ENCODE data around the gene TXNDC16. TPM values are rescaled to one million over a fixed set of nuclear protein-coding genes. Genes with fewer than 3 reads are reported as not detected.
"Not testable (repeated sequence)": the region's sequence is repeated elsewhere in the genome, so short reads cannot be mapped to it uniquely, and the experiment has no call there.

The TXNDC16 gene, protein sequence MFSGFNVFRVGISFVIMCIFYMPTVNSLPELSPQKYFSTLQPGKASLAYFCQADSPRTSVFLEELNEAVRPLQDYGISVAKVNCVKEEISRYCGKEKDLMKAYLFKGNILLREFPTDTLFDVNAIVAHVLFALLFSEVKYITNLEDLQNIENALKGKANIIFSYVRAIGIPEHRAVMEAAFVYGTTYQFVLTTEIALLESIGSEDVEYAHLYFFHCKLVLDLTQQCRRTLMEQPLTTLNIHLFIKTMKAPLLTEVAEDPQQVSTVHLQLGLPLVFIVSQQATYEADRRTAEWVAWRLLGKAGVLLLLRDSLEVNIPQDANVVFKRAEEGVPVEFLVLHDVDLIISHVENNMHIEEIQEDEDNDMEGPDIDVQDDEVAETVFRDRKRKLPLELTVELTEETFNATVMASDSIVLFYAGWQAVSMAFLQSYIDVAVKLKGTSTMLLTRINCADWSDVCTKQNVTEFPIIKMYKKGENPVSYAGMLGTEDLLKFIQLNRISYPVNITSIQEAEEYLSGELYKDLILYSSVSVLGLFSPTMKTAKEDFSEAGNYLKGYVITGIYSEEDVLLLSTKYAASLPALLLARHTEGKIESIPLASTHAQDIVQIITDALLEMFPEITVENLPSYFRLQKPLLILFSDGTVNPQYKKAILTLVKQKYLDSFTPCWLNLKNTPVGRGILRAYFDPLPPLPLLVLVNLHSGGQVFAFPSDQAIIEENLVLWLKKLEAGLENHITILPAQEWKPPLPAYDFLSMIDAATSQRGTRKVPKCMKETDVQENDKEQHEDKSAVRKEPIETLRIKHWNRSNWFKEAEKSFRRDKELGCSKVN
- total RNA-seq: 6.7 and 7.6 TPM in 2 replicates
- polyA plus RNA-seq (2012): 3.7 TPM

DNA sequence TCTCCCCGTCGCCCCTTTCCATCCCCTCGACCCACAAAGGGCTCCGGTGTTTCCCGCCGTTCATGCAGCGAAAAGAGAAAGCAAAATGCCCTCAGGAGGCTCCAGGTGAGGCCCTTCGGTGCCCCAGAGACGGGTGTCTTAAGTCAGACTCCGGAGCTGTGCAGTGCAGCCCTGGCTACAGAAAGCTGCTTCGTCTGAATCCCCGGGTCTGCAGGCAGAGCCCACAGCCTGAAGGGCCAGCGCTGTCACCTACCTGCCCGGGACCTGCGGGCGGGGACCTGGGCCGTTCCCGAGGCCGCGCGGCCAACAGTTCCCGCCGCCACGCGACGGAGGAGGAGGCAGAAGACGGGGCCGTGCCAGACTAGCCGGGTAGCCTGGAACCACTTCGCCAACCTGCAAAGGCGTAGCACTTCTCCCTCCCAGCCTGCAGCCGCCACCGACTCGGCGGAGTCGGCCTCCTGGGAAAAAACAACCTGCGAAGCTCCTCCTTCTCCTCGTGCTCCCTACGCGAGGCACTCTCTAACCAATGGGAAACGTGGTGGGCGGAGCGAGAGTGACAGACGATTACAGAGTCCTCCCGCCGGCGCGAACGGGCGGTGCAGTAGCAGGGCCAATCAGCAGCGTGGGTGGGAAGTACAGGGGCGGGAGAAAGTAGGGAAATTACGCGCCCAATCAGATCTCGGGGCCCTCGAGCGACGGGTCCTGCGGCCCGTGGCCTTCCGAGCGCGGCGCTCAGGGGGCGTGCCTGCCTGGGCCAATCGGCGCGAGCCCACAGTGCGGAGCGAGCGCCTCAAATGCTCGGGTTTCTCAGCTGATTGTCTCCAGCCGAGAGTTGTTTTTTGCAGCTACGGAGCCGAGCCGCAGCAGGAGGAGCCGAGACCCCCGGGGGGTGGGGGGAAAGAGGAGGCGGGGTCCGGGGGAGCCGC lies at the start of gene TXNDC16, which contains the start of gene GPR137C:
TXNDC16 (minus strand) TSS at position 443 of the 926 bp plus-strand sequence. CDS start 8,948 bp downstream, outside the sequence.
GPR137C (plus strand) TSS at position 774 of the 926 bp plus-strand sequence. CDS start 312 bp downstream, outside the sequence.
- peak; percentile 100 for DNase-seq (ENCODE audit: low read depth)

DNA sequence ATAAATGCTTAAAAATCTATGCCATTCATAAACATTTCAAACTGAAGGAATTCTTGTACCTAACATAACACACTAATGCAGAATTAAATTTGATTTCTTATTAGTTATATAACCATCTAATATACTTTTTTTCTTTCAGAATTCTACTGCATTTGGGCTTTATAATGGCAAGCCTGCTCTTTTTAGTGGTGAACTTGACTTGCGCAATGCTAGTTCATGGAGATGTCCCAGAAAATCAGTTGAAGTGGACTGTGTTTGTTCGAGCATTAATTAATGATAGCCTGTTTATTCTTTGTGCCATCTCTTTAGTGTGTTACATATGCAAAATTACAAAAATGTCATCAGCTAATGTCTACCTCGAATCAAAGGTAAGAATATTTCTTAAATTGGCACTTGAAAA lies 47.7 kb upstream of the TXNDC16 start:
- no peak for DNase-seq (ENCODE audit: low read depth)

DNA sequence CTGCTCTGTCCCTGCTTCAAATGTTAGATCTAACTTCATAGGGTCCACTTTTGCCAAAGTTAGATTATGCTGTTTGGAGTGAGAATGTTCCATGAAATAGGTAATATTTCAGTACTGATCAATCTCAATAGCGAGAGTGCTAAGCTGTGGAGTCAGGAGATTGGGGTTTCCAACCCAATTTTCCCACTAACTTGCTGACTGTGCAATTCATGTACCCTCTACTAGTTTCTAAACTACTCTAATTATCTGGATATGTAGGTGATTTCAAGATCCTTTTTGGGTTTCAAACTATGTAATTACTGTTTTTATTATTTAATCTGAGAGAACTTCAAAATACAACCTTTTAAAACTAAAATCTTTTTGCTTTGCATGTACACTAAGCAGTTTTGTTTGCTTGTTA lies 46.3 kb upstream of the TXNDC16 start:
- DNase-seq (ENCODE audit: low read depth): no peak

DNA sequence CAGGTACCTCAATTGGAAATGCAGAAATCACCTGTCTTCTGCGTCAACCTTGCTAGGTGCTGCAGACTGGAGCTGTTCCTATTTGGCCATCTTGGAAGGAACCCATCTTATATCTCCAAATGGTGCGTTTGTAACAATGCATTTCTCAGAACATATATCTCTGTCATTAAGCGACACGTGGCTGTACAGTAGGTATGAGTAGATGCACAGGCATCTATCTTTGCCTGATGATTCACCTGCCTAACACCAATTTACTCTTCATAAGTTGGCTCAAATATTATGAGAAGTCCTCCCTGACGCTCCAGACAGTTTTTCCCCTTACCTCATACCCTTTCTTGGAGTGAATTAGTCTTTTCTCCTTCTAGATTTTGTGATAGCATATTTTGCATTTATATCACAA lies 44.6 kb upstream of the TXNDC16 start:
- no peak for DNase-seq (ENCODE audit: low read depth)

DNA sequence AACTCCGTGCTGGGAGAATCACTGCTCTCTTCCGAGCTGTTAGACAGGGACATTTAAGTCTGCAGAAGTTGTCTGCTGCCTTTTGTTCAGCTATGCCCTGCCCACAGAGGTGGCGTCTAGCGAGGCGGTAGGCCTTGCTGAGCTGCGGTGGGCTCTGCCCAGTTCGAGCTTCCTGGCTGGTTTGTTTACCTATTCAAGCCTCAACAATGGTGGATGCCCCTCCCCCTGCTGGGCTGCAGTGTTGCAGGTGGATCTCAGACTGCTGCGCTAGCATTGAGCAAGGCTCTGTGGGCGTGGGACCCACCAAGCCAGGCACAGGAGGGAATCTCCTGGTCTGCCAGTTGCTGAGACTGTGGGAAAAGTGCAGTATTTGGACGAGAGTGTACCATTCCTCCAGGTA lies 44.0 kb upstream of the TXNDC16 start:
- DNase-seq (ENCODE audit: low read depth): no peak

DNA sequence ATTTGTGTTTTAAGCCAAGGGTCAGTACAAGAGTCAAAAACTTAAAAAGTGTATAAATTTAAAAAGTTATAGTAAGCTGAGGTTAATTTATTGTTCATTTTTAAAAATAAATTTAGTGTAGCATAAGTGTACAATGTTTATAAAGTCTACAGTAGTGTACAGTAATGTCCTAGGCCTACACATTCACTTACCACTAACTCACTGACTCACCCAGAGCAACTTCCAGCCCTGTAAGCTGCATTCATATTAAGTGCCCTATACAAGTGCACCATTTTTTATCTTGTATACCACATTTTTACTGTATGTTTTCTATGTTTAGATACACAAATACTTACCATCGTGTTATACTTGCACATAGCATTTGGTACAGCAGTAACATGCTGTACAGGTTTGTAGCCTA lies 38.0 kb upstream of the TXNDC16 start:
- no peak for DNase-seq (ENCODE audit: low read depth)

DNA sequence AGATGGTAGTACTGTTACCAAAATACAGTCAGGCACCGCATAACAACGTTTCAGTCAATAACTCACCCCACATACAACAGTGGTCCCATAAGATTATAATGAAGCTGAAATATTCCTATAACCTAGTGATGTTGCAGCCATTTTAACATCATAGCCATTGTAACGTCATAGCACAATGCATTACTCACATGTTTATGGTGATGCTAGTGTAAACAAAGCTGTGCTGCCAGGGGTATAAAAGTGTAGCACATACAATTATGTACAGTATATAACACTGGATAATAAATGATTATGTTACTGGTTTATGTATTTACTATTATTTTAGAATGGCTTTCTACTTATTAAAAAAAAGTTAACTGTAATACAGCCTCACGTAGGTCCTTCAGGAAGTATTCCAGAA lies 37.3 kb upstream of the TXNDC16 start:
- DNase-seq (ENCODE audit: low read depth): no peak

DNA sequence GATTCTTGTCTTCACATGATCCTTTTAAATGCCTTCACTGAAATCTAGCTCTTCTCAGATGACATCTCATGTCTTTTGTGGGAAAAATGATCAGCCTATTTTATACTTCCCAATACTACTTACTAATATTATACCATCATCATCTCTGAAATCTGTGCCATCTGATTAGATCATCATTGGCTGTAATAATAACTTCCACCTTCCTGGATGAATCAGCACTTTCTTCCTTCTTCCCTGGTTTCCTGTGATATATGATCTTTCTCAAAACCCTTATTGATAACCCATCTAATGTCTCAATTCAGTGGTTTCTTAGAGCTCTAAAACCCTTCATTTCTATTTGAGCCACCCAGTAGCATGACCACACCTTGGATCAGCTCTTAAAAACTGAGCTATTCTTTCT lies 31.2 kb upstream of the TXNDC16 start:
- no peak for DNase-seq (ENCODE audit: low read depth)

DNA sequence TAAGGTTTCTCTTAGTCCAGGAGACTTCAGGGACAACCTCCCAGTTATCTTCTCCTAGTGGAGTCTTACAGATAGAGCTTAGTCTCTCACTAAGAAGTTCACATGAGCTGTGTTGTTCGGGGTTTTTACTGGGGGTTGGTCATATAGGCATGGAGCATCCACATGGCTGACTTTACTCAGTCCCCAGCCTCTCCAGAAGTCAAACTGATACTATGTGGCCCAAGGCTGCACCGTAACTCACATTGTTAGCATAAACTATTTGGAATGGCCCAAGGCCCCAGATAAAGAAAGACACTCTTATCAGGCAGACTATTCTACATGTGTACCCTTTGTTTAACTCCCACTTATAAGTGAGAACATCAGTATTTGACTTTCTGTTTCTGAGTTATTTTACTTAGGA lies 23.6 kb upstream of the TXNDC16 start:
- no peak for DNase-seq (ENCODE audit: low read depth)

DNA sequence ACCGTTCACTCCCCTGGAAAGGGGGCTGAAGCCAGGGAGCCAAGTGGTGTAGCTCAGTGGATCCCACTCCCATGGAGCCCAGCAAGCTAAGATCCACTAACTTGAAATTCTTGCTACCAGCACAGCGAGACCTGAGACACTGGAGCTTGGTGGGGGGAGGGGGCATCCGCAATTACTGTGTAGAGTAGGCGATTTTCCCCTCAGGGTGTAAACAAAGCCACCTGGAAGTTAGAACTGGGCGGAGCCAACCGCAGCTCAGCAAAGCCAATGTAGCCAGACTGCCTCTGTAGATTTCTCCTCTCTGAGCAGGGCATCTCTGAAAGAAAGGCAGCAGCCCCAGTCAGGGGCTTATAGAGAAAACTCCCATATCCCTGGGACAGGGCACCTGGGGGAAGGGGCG lies 16.1 kb upstream of the TXNDC16 start:
- DNase-seq (ENCODE audit: low read depth): not testable (repeated sequence)

DNA sequence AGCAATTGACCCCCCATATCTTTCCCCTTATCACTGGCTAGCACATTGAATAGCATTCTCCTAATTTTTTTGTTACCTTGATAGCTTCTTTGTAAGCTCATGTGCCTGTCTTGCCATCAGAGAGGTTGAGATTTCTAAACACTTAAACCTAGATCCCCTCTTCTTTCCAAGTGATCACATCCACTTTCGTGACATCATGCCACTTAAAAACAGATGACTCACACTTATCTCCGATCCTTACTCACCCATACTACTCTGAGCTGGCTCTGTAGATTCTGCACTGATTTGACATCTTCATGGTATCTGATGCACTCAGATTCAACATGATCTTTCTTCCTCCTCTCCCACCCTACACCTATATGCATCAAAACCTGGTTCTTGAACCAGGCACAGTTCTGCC lies 10.8 kb upstream of the TXNDC16 start:
- peak; percentile 15 for DNase-seq (ENCODE audit: low read depth)

DNA sequence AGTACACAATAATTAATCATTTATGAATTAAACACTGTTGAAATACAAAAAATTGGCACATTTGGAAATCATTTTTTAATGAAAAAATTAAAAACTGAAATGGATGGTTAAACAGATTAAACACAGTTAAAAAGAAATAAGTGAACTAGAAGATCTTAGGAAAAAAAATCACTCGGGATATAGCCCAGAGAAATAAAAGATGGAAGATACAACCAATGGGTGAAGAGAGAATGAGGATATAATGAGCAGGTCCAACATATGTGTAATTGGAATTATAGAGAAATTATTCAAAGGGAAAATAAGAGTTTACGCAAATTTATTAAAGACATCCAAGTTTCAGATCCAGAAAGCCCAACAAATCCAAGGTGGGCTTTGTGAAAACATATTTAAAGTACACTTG lies 6.4 kb upstream of the TXNDC16 start:
- no peak for DNase-seq (ENCODE audit: low read depth)

DNA sequence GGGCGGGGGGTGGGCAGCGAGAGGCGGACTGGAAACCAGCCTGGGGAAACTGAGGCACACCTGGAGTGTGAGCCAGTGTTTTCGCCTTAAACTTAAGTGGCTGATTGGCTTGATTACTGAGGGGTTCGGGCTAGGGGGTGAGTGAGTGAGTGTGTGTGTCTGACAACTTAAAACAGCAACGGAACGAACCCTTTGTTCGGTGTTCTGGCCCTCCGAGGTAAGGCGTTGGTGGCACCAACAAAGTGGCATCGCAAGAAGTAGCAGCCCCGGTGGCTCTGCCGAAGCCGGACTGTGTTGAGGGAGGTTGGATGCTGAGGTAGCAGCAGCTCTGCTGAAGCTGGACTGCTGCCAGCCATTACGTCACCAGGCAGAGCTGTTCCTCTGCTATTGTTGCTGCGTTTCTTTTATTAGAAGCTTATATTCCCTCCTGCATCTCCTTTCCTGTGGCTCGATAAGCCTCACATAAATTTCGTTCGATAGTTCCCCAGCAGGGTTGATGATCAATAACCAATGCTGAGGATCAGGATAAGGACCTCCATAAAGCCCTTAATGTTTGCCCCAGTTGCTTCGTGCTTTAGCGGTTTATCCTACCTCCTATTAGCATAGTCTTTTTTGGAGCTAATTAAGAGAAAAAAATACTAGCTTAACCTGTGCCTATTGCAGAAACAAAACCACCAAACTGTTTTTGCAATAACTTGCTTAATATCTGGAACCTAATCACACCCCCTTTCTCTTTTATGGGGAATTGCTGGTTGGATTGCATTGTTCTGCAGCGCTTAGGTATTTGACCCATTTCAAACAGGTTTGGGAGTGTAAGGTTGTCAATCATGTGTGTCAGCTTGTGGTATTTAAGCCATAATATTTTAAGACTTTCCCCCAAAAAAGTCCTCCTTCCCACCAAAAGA lies 1.6 kb upstream of the TXNDC16 start:
- peak; percentile 82 for DNase-seq (ENCODE audit: low read depth)

DNA sequence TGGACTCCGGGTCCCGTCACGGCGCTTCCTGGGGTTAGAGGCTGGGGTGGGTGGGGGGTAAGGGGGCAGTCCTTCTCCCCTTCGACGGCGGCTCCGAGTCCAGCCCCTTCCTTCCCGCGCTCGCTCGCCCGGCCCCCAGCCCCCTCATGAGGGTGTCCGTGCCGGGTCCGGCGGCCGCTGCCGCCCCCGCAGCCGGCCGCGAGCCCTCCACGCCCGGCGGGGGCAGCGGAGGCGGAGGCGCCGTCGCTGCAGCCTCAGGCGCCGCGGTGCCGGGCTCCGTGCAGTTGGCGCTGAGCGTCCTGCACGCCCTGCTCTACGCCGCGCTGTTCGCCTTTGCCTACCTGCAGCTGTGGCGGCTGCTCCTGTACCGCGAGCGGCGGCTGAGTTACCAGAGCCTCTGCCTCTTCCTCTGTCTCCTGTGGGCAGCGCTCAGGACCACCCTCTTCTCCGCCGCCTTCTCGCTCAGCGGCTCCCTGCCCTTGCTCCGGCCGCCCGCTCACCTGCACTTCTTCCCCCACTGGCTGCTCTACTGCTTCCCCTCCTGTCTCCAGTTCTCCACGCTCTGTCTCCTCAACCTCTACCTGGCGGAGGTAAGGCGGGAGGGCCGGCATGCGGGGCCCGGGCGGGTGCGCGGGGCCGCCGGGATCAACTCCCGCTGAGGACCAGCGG lies 831 bp upstream of the TXNDC16 start:
- DNase-seq (ENCODE audit: low read depth): peak; percentile 14

DNA sequence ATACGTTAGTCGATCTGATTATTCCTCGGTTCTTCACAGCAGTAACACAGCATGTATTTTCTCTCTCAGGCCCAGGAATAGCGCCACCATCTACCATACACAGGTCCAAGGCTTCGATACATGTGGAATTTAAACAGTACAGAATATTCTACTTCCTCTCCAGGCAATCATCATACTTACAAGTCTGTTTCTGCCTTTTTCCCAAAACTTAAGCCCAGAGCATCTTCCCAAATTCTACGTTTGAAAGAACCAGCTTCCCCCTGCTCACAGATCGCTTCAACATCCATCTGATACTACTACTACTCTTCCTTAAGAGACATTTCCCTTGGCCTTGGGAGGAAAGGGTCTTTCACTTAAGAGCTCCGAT lies 626 bp downstream of the TXNDC16 start:
- DNase-seq (ENCODE audit: low read depth): peak; percentile 6

DNA sequence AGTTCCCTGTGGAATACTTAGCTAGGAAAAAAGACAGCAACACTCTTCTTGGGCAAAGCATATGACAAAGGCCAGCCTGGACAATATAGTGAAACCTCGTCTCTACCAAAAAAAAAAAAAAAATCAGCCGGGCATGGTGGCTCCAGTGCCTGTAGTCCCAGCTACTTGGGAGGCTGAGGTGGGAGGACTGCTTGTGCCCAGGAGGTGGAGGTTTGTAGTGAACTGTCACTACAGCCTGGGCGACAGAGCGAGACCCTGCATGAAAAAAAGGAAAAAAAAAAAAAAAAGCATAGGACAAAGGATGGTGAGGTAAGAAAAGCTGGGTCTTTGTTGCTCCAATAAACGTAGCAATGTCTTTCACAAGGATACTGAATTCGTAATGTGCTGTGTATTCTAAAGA lies 1.1 kb downstream of the TXNDC16 start:
- no peak for DNase-seq (ENCODE audit: low read depth)

DNA sequence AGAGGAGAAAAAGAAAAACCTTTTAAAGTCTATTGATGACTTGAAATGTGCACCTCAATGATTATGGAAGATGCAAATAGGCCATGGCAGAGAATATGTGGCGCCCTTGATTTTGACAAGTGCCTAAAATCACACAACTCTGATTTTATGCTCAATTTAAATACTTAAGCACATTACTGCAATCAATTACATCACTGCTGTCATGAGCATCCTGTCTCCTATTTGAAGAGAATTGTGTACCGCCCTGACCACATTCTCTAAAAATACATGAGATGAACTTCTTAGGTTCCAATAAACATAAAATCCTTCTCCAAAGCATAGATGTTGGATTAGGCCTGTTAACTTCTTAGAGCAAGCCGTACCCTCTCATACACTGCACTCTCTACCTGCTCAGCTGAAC lies 1.6 kb downstream of the TXNDC16 start:
- no peak for DNase-seq (ENCODE audit: low read depth)

DNA sequence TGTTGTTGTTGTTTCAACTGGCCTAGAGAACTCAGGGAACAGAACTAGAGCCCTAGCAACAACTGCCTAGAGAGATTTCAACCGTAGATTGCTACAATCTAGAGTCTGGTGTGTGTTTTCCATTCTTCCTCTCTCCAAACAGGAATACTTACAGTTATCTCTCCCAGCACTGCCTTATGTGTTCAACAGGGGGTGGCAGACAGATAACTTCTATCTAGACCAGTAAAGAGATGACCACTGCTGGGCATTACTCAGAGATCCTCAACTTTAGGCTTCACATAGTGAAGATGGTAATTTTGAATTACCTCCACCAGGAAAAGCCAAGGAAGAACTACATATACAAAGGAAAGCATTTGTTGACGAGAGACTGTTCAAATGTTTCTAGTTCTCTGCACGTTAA lies 4.8 kb downstream of the TXNDC16 start:
- DNase-seq (ENCODE audit: low read depth): no peak

DNA sequence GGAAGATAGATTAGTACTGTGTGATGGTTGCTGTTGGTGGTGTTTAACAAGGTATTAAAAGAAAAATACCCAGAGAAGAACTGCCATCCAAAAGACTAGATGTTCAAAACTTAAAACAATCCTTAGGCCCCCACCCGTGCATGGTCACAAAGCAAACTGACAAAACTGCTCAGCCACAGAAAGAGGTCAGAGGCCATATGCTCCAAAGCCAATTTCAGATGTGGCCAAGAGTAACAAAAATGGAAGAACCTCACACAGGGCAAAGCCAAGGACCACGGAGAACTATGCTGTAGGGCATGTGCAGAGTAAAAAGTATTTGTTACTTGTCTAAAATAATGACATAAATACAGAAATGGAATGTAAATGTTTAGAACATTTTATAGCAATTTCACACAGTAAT lies 5.3 kb downstream of the TXNDC16 start:
- DNase-seq (ENCODE audit: low read depth): no peak

DNA sequence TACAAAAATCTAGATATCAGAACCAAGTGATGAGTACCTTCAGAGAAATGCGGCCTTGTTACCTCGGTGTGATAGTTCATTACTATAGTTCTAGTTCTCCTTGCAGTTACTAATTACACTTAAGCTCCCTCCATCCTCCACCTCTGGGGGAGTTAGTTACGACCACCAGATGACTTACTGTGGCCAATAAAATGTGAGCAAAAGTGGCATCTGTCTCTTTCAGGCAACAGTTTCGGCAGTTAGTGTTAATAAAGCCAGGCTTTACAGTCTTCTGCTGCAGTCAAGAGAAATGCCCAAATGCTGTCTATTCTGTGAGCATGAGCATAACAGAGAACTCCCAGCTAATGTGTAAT lies 6.0 kb downstream of the TXNDC16 start:
- no peak for DNase-seq (ENCODE audit: low read depth)

All from myocyte (in vitro differentiated cells).